ENCODE data around the gene SPATA2L. TPM values are rescaled to one million over a fixed set of nuclear protein-coding genes. Genes with fewer than 3 reads are reported as not detected.

The SPATA2L gene
- total RNA-seq, 1 donor from 2014 or later: 8.2 TPM

DNA sequence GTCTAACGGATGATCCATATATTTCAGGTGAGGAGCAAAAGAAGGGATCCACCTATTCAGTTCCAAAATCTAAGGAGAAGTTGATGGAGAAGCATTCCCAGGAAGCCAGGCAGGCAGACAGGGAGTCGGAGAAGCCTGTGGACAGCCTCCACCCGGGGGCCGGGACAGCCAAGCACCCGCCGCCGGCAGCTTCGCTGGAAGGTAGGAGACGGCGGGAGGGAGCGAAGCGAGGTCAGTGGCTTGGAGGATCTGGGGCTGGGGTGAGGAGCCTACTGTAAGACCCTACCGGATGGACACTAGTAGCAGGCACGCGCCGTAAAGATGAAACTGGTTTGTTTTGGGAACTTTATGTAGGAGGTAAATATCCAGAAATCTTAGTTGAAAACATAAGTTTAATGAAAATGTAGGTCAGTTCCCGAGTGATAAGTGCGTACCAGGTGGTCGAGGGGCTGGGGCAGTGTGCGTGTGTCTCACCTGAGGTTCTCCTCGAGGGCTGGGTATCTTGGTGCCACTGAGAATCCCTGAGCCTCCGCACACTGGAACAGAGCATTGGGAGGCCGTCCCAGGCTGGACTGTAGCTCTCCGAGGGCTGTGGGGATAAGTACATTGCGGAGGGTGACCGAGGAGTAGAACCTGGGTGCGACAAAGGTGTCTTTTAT, 43.2 kb downstream of the SPATA2L start:
- intact Hi-C loops (cut with micrococcal nuclease): loop anchor here (1.0 to 5.0 kb wide), 5 partner anchors 28 to 341 kb away; partner anchors contain the start of genes ANKRD11, CDK10 and SPG7

DNA sequence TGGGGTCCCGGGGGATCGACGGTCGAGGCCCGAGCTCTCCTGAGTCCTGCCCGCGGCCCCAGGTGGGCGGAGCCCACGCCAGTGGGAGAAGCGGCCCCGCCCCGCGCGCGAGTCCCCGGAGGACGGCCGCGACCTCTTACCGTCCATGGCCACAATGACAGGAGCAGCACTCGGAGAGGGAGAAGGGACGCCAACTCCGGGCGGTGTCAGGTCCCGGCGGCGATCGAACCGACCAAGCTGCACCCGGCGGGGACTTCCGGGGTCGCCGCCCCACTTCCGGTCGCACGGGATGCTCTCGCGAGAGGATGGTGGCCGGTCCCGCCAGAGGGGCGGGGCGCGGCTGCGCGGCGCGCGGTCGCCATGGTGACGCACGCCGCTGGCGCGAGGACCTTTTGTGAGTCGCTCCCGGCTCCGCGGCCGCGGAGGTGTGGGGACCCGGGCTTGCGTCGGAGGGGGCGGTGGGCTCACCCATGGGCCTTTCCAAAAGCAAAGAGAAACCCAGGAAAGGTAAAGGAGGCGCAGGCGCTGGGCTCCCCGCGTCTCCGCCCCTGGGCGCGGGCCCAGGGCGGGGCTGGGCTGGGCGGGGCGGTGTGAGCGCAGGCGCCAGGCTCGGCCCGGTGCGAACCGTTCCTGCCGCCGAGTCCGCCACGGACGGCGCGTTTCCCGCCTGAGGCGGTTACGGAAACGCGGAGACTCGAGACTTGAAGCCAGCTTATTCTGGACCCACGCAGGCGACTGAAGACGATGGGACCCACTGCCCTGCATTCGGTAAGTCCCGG, 43.9 kb downstream of the SPATA2L start, which contains the start of the genes CHMP1A and SPATA33:
Gene CHMP1A, minus strand, starts transcription at position 267 of the 779 bp plus-strand sequence. Its CDS starts 120 bp downstream, at position 147.
Gene SPATA33, plus strand, starts transcription at position 395 of the 779 bp plus-strand sequence. Its CDS starts 76 bp downstream, at position 471.
- intact Hi-C loops (cut with micrococcal nuclease): loop anchor here (1.0 to 5.0 kb wide), 6 partner anchors 29 to 340 kb away; partner anchors contain the start of genes ANKRD11, CDK10, RPL13 and SPG7

DNA sequence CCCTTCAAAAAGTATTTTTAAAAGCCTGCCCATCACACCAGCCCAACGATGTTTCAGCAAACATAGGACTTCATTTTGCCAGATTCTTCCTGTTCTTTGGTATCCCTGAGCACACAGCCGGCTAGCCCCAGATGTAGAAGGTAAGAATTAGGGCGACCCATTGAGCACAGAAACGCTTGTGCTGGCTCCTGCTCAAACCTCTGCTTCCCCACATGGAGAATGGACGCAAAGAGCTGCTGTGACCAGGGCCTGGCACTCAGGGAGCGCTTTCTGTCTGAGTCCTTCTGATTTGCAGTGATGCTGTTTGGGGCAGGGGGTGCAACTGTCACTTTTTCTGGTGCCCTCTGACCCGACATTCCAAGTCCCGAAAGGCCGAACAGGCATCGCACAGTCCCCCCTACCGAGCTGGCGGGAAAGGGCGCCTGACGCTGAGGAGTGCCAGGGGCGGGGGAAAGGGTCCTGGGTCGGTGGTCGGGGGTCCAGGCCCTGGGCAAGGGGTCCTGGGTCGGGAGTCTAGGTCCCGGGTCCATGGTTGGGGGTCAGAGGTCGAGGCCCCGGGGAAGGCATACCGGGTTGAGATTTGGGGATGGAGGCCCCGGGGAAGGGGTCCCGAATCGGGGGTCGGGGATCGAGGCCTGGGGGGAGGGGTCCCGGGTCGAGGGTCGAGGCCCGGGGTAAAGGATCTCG, 44.9 kb downstream of the SPATA2L start:
- intact Hi-C loops (cut with micrococcal nuclease): loop anchor here (1.0 to 5.0 kb wide), 4 partner anchors 96 to 339 kb away; partner anchors contain the start of genes ANKRD11, RPL13 and SPG7

DNA sequence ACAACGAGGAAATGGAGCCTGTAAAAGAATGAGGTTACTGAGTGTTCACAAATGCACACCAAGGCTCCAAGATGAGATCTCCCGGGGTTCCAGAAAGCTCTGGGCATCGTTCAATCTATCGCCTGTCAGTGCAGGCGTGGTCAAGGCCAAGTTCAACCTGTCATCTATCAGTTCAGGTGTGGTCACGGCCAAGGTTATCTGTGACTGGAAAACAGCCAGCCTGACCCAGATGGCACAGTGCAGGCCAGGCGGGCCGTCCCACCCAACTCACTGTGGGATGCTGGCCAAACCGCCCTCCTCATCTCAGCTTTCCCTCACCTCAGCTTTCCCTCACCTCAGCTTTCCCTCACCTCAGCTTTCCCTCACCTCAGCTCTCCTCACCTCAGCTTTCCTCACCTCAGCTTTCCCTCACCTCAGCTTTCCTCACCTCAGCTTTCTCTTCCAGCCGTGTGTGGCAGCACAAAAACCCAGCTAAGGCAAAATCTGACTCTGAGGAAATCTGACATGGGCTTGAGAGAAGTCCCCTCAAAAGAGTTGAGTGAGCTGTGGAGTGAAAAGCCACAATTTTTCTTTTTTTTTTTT, 46.4 kb downstream of the SPATA2L start:
- intact Hi-C loops (cut with micrococcal nuclease): loop anchor here (5.0 kb wide), 3 partner anchors 148 to 338 kb away; partner anchors contain the start of genes ANKRD11 and SPG7

DNA sequence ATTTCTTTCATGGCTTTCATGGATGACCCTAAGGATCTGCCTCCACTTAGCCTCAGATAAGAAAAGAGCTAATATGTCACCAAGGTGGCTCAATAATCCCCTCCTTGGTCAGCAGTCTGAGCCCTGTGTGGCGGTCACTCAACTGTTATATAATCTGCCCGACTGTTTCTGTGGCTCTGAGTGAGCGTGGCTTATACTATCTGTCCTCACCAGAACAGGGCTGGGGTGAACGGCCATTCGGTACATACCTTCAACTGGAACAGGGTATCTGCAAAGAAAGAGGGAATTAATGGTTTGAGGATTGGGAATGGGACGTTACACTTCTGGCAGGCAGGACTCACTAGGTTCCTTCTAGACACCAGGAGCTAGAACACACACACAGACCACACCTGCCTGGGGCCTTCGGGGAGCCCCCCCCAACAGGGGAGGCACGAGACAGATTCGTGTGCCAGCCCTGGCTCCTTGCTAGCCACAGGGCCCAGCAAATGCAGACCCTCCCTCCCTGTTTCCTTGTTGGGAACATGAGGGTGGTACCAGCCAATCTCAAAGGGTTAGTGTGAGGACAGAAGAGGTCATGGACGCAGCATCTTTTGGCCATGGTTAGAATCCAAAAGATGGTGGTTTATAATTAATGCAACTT, 47.7 kb downstream of the SPATA2L start:
- intact Hi-C loops (cut with micrococcal nuclease): no loop called here

DNA sequence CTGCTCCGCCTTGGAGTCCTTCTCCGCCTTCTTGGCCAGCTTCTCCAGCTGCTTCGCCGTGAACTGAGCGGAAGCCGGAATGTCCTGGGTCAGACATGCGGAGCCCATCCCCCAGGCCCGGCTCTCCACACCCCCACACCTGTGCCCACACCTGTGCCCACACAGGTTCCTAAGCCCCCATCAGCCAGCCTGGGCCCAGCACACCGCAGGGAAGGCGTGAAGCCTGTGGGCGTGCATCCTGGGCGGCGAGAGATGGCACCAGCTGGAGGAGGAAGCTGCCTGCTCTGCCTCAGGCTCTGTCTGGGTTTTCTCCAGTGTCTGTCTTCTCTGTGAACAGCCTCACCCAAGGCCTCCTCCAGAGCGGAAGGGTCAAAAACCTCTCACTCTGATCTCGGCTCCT, 49.9 kb downstream of the SPATA2L start:
- intact Hi-C loops (cut with micrococcal nuclease): no loop called here

DNA sequence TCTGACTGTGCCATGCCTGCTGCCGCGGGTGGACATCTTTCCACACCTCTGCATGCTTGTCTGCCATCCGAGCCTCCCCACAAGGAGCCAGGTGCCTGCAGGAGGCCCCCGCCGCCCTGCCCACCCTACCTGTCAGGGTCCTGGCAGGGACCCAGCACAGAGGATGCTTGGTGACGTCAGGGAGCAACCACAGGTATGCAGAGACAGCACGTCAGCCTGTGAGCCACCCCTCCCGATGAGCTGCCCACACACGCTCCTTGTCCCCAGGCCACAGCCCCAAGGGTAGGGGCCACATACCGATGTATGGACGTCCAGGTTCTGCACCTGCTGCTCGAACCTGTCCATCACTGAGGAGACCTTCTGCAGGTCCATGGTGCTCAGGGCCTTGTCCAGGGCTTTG, 54.6 kb downstream of the SPATA2L start:
- intact Hi-C loops (cut with micrococcal nuclease): no loop called here

Other genes with a start within 250 kb of the SPATA2L start
- 175 and 192 TPM in 2 replicates for gene ANKRD11, start 211.1 kb downstream of the SPATA2L start, total RNA-seq
- gene SPG7, start 193.3 kb downstream of the SPATA2L start, total RNA-seq: 122 and 126 TPM in 2 replicates
- gene RPL13, start 141.0 kb downstream of the SPATA2L start, total RNA-seq: 1,898 and 1,901 TPM in 2 replicates
- 3.8 and 4.1 TPM in 2 replicates for gene CPNE7, start 125.9 kb downstream of the SPATA2L start, total RNA-seq
- not detected in 2 replicates for gene DPEP1, start 88.1 kb downstream of the SPATA2L start, total RNA-seq
- 96.3 and 107 TPM in 2 replicates for gene CHMP1A, start 44.0 kb downstream of the SPATA2L start, total RNA-seq
- gene SPATA33, start 43.9 kb downstream of the SPATA2L start, total RNA-seq: 14.2 and 15.1 TPM in 2 replicates
- gene CDK10, start 15.0 kb downstream of the SPATA2L start, total RNA-seq: 81.6 and 85.1 TPM in 2 replicates
- gene VPS9D1, start 19.2 kb upstream of the SPATA2L start, total RNA-seq: 10.7 and 12.0 TPM in 2 replicates
- gene ZNF276, start 19.8 kb upstream of the SPATA2L start, total RNA-seq: 68.5 and 71.1 TPM in 2 replicates
- 128 and 138 TPM in 2 replicates for gene FANCA, start 114.9 kb upstream of the SPATA2L start, total RNA-seq
- 0.61 and 1.2 TPM in 2 replicates for gene SPIRE2, start 126.8 kb upstream of the SPATA2L start, total RNA-seq
- gene TCF25, start 171.9 kb upstream of the SPATA2L start, total RNA-seq: 206 and 215 TPM in 2 replicates
- 9.1 and 9.5 TPM in 2 replicates for gene MC1R, start 217.2 kb upstream of the SPATA2L start, total RNA-seq
- gene TUBB3, start 221.6 kb upstream of the SPATA2L start, total RNA-seq: 6.6 TPM in 2 replicates
- gene DEF8, start 247.1 kb upstream of the SPATA2L start, total RNA-seq: 33.5 and 38.9 TPM in 2 replicates